Uterus (tissue), 4 donors: ENCODE results near the gene DDIT4. TPM values are rescaled to one million over a fixed set of nuclear protein-coding genes. Genes with fewer than 3 reads are reported as not detected.

Source experiments
- DNase-seq, 2 donors: peaks; one replicate each; pipeline ENCODE4 v3.0.0-alpha.2; 2019 to 2020
- H3K27ac ChIP-seq, 2 donors: fragments of 200-600 bp; sonication (generic); 1 replicate in 1 of 2; 2 replicates in 1 of 2; pipeline ENCODE4 v1.5.1; 2016 to 2018
- H3K27me3 ChIP-seq, 2 donors: fragments of 200-600 bp; sonication (generic); one replicate each; pipeline ENCODE4 v1.5.1; 2018 to 2019; ENCODE audit warnings: control low read depth in 1 of 2
- H3K36me3 ChIP-seq, 2 donors: fragments of 200-600 bp; sonication (generic); one replicate each; pipeline ENCODE4 v1.5.1; 2019; ENCODE audit warnings: control low read depth in 1 of 2
- H3K4me1 ChIP-seq, 2 donors: fragments of 200-600 bp; sonication (generic); one replicate each; pipeline ENCODE4 v1.5.1; 2018 to 2019; ENCODE audit warnings: control low read depth in 1 of 2
- H3K4me3 ChIP-seq, 2 donors: fragments of 200-600 bp; sonication (generic); 1 replicate in 1 of 2; 2 replicates in 1 of 2; pipeline ENCODE4 v1.5.1; 2018 to 2019; ENCODE audit warnings: mild to moderate bottlenecking in 1 of 2
- H3K9me3 ChIP-seq, 2 donors: fragments of 200-600 bp; sonication (generic); one replicate each; pipeline ENCODE4 v1.5.1; 2019; ENCODE audit warnings: control low read depth in 1 of 2
- CTCF ChIP-seq, 4 experiments: fragments of 200-600 bp in 2 of 4; fragments of 450-650 bp in 2 of 4; sonication (generic) in 2 of 4; IDR thresholded peaks; one replicate each; pipeline ENCODE4 v1.5.1; 2016 to 2019; ENCODE audit warnings: antibody characterized with exemption in 4 of 4, mild to moderate bottlenecking in 2 of 4, moderate library complexity in 1 of 4
- POLR2A ChIP-seq, 2 donors: fragments of 450-650 bp; IDR thresholded peaks; one replicate each; pipeline ENCODE4 v1.6.1; 2016; ENCODE audit warnings: antibody characterized with exemption in 2 of 2, mild to moderate bottlenecking in 1 of 2, moderate library complexity in 1 of 2
- intact Hi-C: fragments of 100-400 bp; cut with DNase I; formaldehyde crosslinking; loops from one replicate; pipeline ENCODE4 v1.15.1; 2023; ENCODE audit warnings: low total_unique reads
- total RNA-seq, 4 donors: library from RNA; depleted of rRNA in 3 of 4; stranded (reverse); fragments of >200 nt in 3 of 4; gene quantifications; one replicate each; pipeline versions ENCODE4 v1.1.0 to v1.2.4, GENCODE V29; 2014 to 2023
- donor health status: DM: yes; HTN: yes; CAD: no.

DDIT4 gene
- total RNA-seq, 4 donors from 2014 or later, result 118 to 210 (median 145) TPM

- Histone ChIP-seq H3K27ac (peak overlapping the region; percentile 92 to 99), H3K4me1 (peaks cover 19 to 27% of the 10 kb centered on the region in 2 donors), H3K9me3 (no peaks in the 10 kb centered on the region), H3K4me3 (peak overlapping the region; percentile 42 to 50), H3K27me3 (no peaks in the 10 kb centered on the region), H3K36me3 (no peaks in the 10 kb centered on the region)
- peak; percentile 90 to 91 for DNase-seq
- intact Hi-C loops, result no loop called here
- TF ChIP-seq POLR2A (IDR thresholded peaks at IDR 0.05), result no peak
- TF ChIP-seq CTCF (IDR thresholded peaks at IDR 0.05), result no peak
These were observed 13.3 kb upstream of the DDIT4 start for GRCh38 chr10:72260239-72260975.

GRCh38 chr10:72260976-72261783, 12.5 kb upstream of the DDIT4 start:
- peak; percentile 17 to 42 for TF ChIP-seq POLR2A (IDR thresholded peaks at IDR 0.05)
- no peak for TF ChIP-seq CTCF (IDR thresholded peaks at IDR 0.05)
- peaks cover 11 to 20% of the 10 kb centered on the region in 2 donors for H3K4me1 ChIP-seq
- H3K27me3 ChIP-seq, result no peaks in the 10 kb centered on the region
- H3K4me3 ChIP-seq, result peak overlapping the region; percentile 42 to 50
- H3K36me3 ChIP-seq, result no peaks in the 10 kb centered on the region
- peak overlapping the region; percentile 92 to 99 for H3K27ac ChIP-seq
- DNase-seq, result no peak
- intact Hi-C loops, result no loop called here
- H3K9me3 ChIP-seq, result no peaks in the 10 kb centered on the region

- Histone ChIP-seq H3K36me3 (no peaks in the 10 kb centered on the region), H3K4me3 (no peak overlapping the region), H3K9me3 (no peaks in the 10 kb centered on the region), H3K4me1 (peaks cover 10 to 18% of the 10 kb centered on the region in 2 donors), H3K27ac (peak overlapping the region; percentile 92 to 99), H3K27me3 (no peaks in the 10 kb centered on the region)
- intact Hi-C loops, result no loop called here
- TF ChIP-seq CTCF (IDR thresholded peaks at IDR 0.05) (no peak), POLR2A (IDR thresholded peaks at IDR 0.05) (no peak)
- no peak for DNase-seq
These were observed 11.8 kb upstream of the DDIT4 start for GRCh38 chr10:72261784-72262404.

GRCh38 chr10:72263613-72264241, 10.0 kb upstream of the DDIT4 start:
- Histone ChIP-seq H3K4me3 (no peak overlapping the region), H3K27ac (no peak overlapping the region), H3K4me1 (peaks cover 10 to 16% of the 10 kb centered on the region in 2 donors), H3K9me3 (no peaks in the 10 kb centered on the region), H3K36me3 (no peaks in the 10 kb centered on the region), H3K27me3 (no peaks in the 10 kb centered on the region)
- TF ChIP-seq CTCF (IDR thresholded peaks at IDR 0.05) (no peak), POLR2A (IDR thresholded peaks at IDR 0.05) (no peak)
- intact Hi-C loops, result no loop called here
- DNase-seq, result no peak
